Ishikawa (cell line): ENCODE measurements around the gene APOL3.

ENCODE experiments used
- CEBPB ChIP-seq: IDR thresholded peaks from 2 replicates; pipeline ENCODE4 v1.6.1; 2012
- CREB1 ChIP-seq: IDR thresholded peaks from 2 replicates; pipeline ENCODE4 v1.6.1; 2012; ENCODE audit warnings: low read depth
- EGR1 ChIP-seq: IDR thresholded peaks from 2 replicates; pipeline ENCODE4 v1.6.1; 2012
- EP300 ChIP-seq: IDR thresholded peaks from 2 replicates; pipeline ENCODE4 v1.6.1; 2012; ENCODE audit warnings: borderline replicate concordance
- FOXM1 ChIP-seq: IDR thresholded peaks from 2 replicates; pipeline ENCODE4 v1.6.1; 2012; ENCODE audit warnings: low read depth, borderline replicate concordance
- MAX ChIP-seq: IDR thresholded peaks from 2 replicates; pipeline ENCODE4 v1.6.1; 2012
- NFIC ChIP-seq: IDR thresholded peaks from 2 replicates; pipeline ENCODE4 v1.6.1; 2012
- RAD21 ChIP-seq: IDR thresholded peaks from 2 replicates; pipeline ENCODE4 v1.6.1; 2012; ENCODE audit warnings: low read depth
- REST ChIP-seq: IDR thresholded peaks from 2 replicates; pipeline ENCODE4 v1.6.1; 2012; ENCODE audit warnings: low read depth, mild to moderate bottlenecking
- TAF1 ChIP-seq: IDR thresholded peaks from 2 replicates; pipeline ENCODE4 v1.6.1; 2012; ENCODE audit warnings: low read depth, mild to moderate bottlenecking
- TCF12 ChIP-seq: IDR thresholded peaks from 2 replicates; pipeline ENCODE4 v1.6.1; 2012; ENCODE audit warnings: low read depth
- TEAD4 ChIP-seq: IDR thresholded peaks from 2 replicates; pipeline ENCODE4 v1.6.1; 2012
- USF1 ChIP-seq: IDR thresholded peaks from 2 replicates; pipeline ENCODE4 v1.6.1; 2012
- YY1 ChIP-seq: IDR thresholded peaks from 2 replicates; pipeline ENCODE4 v1.6.1; 2012; ENCODE audit warnings: low read depth
- ZBTB7A ChIP-seq: IDR thresholded peaks from 2 replicates; pipeline ENCODE4 v1.6.1; 2012; ENCODE audit warnings: low read depth

APOL3 gene

DNA sequence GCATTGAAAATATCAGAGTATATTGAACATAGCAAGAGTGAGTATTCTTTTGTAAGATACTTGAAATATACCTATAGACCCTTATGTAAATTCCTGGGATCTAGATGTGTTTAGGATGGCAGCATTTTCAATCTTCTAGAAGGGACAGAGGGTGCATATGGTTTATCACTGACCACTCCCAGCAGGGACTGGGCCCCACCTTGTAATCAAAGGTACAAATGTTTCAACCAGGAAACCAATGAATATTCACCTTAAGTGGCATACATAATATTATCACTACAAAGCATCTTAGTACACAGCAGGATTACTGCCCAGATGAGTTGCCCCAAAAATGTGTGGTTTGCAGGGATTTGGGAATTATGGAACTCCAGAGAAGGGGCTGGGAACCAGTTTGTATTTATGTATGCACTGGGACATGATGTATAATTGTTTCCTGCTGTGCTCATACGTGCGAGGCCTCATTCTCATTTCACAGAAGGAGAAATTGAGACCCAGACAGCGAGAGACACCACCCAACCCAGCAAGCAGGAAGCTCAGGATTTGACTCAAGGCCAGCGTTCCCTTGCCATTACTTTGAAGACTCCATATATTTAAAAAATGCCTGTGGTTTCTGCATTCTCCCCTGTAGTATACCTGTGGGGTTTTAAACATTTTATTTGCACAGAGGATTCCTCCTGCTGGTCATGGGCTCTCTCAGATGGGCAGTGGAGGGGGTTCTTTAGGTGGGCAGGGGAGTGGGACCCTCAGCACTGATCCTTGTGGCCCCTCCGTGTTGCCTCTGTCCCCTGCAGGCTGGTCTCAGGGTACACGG lies 35.9 kb upstream of the APOL3 start:
- no peak for TF ChIP-seq TCF12
- no peak for TF ChIP-seq RAD21
- TF ChIP-seq EP300 = peak; percentile 52; the same call in 1 of the 2 replicates
- peak; percentile 60 for TF ChIP-seq NFIC
- peak; percentile 38; the same call in 1 of the 2 replicates for TF ChIP-seq TEAD4
- peak; percentile 57; the same call in 1 of the 2 replicates for TF ChIP-seq FOXM1
- TF ChIP-seq ZBTB7A = 0 out of 2 replicates have a peak, but pooled peaks have one; percentile 44

DNA sequence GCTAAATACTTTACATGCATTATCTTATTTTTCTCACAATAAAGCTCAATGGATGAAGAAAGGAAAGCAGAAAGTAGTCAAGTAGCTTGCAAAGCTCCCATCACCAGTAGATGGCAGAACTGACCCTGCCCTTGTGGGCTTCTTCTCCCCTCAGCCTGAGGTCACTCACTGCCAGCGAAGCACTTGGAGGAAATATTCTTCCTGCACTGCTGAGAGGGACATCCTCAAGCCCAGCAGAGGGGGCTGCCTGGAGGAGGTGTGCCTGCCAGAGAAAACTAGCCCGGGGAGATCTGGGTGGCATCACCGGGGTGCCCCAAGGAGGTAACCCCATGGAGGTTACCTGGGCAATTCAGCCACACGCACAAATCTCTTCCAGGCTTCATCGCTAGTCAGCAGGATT lies 34.4 kb upstream of the APOL3 start:
- TF ChIP-seq CREB1 (no peak), EGR1 (no peak), TAF1 (no peak), TEAD4 (no peak), RAD21 (peak; percentile 87), FOXM1 (no peak), CEBPB (no peak)

GRCh38 chr22:36194385-36194784 lies 33.8 kb upstream of the APOL3 start:
- TF ChIP-seq EGR1 (no peak), NFIC (no peak), TAF1 (no peak), TEAD4 (no peak), ZBTB7A (no peak), USF1 (no peak), RAD21 (no peak), CREB1 (no peak), EP300 (no peak), TCF12 (no peak), MAX (no peak)

DNA sequence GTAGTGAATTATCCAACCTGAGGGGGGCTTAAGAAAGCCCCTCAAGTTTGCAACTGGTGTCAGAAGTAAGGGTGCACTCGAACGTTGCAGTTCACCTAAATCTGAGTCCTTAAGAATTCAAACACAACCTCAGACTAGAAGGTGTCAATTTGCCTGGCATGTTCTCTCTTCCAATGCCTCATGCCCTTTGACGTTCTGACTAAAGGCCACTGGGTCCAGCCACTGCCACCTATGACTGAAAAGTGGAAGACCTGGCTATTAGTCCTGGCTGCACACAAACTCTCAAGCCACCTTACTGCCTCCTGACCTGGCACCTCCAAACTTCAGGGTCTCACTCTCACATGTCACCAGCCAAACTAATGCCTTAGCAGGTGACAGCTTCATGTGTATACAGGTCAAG lies 33.0 kb upstream of the APOL3 start:
- TF ChIP-seq CREB1 = no peak
- no peak for TF ChIP-seq RAD21
- no peak for TF ChIP-seq USF1
- no peak for TF ChIP-seq NFIC
- TF ChIP-seq TAF1 = no peak
- TF ChIP-seq ZBTB7A = no peak
- no peak for TF ChIP-seq TCF12
- no peak for TF ChIP-seq EP300
- TF ChIP-seq YY1 = no peak
- no peak for TF ChIP-seq TEAD4
- TF ChIP-seq MAX = no peak
- TF ChIP-seq FOXM1 = no peak
- TF ChIP-seq CEBPB = no peak
- no peak for TF ChIP-seq REST

DNA sequence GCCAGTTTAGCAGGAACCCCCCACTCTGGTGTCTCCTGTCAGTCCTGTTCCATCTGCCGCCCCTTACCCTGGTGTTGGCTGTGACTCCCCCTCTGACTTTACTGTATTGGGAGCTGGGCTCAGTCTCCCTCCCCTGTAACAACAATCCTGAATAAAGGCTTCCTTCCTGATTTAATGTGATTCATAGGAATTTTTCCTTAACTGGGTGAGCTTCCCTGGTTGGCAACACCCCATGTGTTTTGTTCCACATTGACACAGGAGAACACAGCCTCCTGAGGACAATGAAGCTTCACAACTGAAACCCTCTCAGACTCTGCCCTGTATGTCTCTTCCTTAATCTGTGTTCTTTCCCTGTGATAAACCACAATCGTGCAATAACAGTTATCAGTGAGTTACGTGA lies 32.6 kb upstream of the APOL3 start:
- no peak for TF ChIP-seq EGR1
- TF ChIP-seq USF1 = no peak
- no peak for TF ChIP-seq TCF12
- TF ChIP-seq CEBPB = no peak
- TF ChIP-seq EP300 = no peak
- no peak for TF ChIP-seq YY1
- no peak for TF ChIP-seq TEAD4
- no peak for TF ChIP-seq FOXM1
- TF ChIP-seq MAX = no peak
- TF ChIP-seq ZBTB7A = no peak
- no peak for TF ChIP-seq REST
- TF ChIP-seq NFIC = no peak
- no peak for TF ChIP-seq TAF1
- no peak for TF ChIP-seq RAD21
- TF ChIP-seq CREB1 = no peak
